ENCODE data around the gene AGPAT1. TPM values are rescaled to one million over a fixed set of nuclear protein-coding genes. Genes with fewer than 3 reads are reported as not detected.

Gene AGPAT1
- polyA plus RNA-seq, 1 of the 3 experiments (the other 2 are of a cell fraction): 118 TPM

DNA sequence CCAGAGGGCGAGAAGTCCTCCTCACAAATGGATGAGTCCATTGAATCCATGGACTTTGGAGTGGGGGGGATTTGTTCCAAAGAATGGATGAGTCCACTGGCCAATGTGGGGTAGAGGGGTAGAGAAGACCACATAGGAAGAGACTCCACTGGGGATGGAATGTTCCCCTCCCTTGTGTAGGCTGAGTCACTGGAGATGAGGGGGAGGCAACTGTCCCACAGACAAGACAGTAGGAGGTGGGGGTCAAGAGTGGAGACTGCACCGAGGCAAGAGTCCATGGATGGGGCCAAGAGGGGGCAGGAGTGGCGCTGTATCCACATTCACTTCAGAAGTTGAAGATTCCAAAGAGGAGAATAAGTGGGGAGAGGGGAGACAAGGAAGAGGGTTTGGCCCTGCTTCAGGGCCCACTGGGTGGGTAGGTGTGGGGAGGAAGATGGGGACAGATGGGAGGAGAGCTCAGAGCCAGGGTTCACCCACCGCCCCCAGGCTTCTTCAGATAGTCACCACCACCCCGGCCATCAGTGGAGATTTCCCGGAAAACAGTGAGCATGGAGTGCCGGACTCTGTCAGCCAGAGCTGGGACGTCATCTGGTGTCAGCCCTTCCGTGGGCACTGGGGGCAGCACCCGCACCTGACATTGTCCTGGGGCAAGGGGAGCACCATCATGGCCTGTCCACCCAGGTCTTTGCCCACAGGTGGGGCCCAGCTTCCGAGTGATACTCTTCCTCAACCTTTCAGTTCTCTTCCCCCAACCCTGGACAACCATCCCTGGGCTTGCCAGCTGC is 6.9 kb downstream of the AGPAT1 start:
- peaks cover 5 to 36% of the 10 kb centered on the region in 2 experiments for H3K36me3 ChIP-seq (replicated peaks in 1 of 2; ENCODE audit: control insufficient read depth in 1 of 2, insufficient read depth in 2 of 2, low read length in 1 of 2)
- POLR2A ChIA-PET: interaction anchor here (1.0 kb wide), 1 partner anchor 58 kb away, joined by 3 read pairs; no protein-coding TSS in a partner anchor

DNA sequence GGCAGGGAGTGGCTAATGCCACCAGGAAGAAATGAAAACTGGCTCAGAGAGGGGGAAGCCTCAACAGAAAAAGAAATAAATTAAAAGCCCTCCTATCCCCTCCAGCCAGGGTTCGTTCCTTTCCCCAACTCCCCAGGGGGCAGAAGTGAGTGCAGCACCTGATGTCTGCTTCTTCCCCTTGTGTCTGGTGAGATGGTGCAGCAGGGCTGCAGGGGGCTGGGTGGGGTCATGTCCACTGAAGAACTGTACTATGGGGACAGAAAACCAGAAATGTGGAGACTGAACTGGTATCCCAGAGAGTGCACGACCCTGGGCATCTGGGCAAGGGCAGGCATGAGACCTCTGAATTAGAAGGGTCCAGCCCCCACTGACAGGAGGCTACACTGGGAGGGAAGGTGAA is 7.5 kb downstream of the AGPAT1 start:
- H3K36me3 ChIP-seq (replicated peaks in 1 of 2; ENCODE audit: control insufficient read depth in 1 of 2, insufficient read depth in 2 of 2, low read length in 1 of 2): peaks cover 5 to 36% of the 10 kb centered on the region in 2 experiments
- no peaks in the 10 kb centered on the region for H3K27me3 ChIP-seq (ENCODE audit: insufficient read depth)
- TF ChIP-seq ELF1 (IDR thresholded peaks at IDR 0.05) (no peak), GATA2 (CRISPR knock-in tag; IDR thresholded peaks at IDR 0.05) (no peak)
- H3K9ac ChIP-seq: no peak overlapping the region
- H3K79me2 ChIP-seq (ENCODE audit: insufficient read depth): peaks cover 17% of the 10 kb centered on the region
- 100% methylated on average over 1 of the region's 2 CpGs for WGBS (ENCODE audit: low lambda C conversion rate)
- ChIA-PET POLR2A (no interaction called here), CTCF (no interaction called here)
- H3K9me2 ChIP-seq: no peaks in the 10 kb centered on the region
- DNase-seq: no peak
- no peaks in the 10 kb centered on the region for H4K20me1 ChIP-seq (ENCODE audit: insufficient read depth)
- H3F3A ChIP-seq (replicated peaks; ENCODE audit: insufficient read depth): peaks cover 2% of the 10 kb centered on the region
- peaks cover 0 to 6% of the 10 kb centered on the region in 2 experiments; a peak in 1 of 4 replicates for H3K4me1 ChIP-seq (ENCODE audit: control insufficient read depth in 1 of 2, insufficient read depth in 2 of 2, low read depth in 1 of 2, low read length in 1 of 2)
- H3K4me3 ChIP-seq (ENCODE audit: low read depth in 2 of 2, low read length in 1 of 2): no peak overlapping the region
- H3K4me2 ChIP-seq: no peak overlapping the region
- no peak overlapping the region for H2AFZ ChIP-seq (ENCODE audit: low read depth)
- H3K9me3 ChIP-seq: no peaks in the 10 kb centered on the region
- H3K27ac ChIP-seq (ENCODE audit: low read depth in 2 of 2, low read length in 1 of 2): no peak overlapping the region

More for the DNA sequence above, 6.9 kb downstream of the AGPAT1 start:
- no peak for DNase-seq
- WGBS (ENCODE audit: low lambda C conversion rate): 93% methylated on average over 7 of the region's 11 CpGs
- Histone ChIP-seq H2AFZ (ENCODE audit: low read depth) (no peak overlapping the region), H3K9me3 (no peaks in the 10 kb centered on the region), H3K9ac (no peak overlapping the region), H3K79me2 (ENCODE audit: insufficient read depth) (peaks cover 24% of the 10 kb centered on the region), H3F3A (replicated peaks; ENCODE audit: insufficient read depth) (peaks cover 8% of the 10 kb centered on the region), H3K27me3 (ENCODE audit: insufficient read depth) (no peaks in the 10 kb centered on the region), H3K9me2 (no peaks in the 10 kb centered on the region), H3K4me2 (no peak overlapping the region), H3K4me1 (ENCODE audit: control insufficient read depth in 1 of 2, insufficient read depth in 2 of 2, low read depth in 1 of 2, low read length in 1 of 2) (peaks cover 0 to 6% of the 10 kb centered on the region in 2 experiments; a peak in 1 of 4 replicates), H4K20me1 (ENCODE audit: insufficient read depth) (no peaks in the 10 kb centered on the region), H3K4me3 (ENCODE audit: low read depth in 2 of 2, low read length in 1 of 2) (no peak overlapping the region), H3K27ac (ENCODE audit: low read depth in 2 of 2, low read length in 1 of 2) (no peak overlapping the region)
- TF ChIP-seq RAD21 (IDR thresholded peaks at IDR 0.05; ENCODE audit: low read length) (no peak), POLR2AphosphoS5 (IDR thresholded peaks at IDR 0.05; ENCODE audit: low read depth, low read length) (0 out of 2 replicates have a peak, but pooled peaks have one; percentile 13)
- CTCF ChIA-PET: interaction anchor here (1.2 to 1.3 kb wide), 2 partner anchors 22 to 39 kb away, joined by 3 to 5 read pairs; partner anchors contain the start of gene PBX2

DNA sequence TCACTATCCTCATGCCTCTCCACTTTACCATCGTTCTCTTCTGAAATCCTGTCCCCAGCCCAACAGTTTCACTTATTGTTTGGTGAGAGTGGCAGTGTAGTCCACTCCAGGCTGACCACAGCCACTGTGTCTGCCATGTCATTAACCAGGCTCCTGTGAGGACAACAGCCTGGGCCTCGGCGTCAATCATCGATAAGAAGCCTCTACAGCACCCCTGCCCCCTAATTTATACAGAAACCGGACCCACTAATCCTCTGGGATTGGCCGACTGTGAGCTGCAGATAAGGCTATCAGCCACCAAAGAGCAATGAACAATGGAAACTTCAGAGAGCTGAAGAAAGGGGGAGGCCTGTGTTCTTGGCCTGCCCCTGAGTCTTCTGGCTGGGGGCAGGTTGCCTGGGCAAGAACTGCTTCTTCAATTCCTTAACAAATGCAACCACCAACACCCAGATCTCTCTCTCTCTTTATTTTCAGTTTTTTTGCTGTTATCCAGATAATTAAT is 8.1 kb downstream of the AGPAT1 start:
- 91% methylated on average over 6 of the region's 6 CpGs for WGBS (ENCODE audit: low lambda C conversion rate)
- DNase-seq: no peak
- no peak overlapping the region for H3K4me3 ChIP-seq (ENCODE audit: low read depth in 2 of 2, low read length in 1 of 2)
- H3K4me2 ChIP-seq: no peak overlapping the region
- H3K36me3 ChIP-seq (replicated peaks in 1 of 2; ENCODE audit: control insufficient read depth in 1 of 2, insufficient read depth in 2 of 2, low read length in 1 of 2): peaks cover 9 to 36% of the 10 kb centered on the region in 2 experiments
- H3K4me1 ChIP-seq (ENCODE audit: control insufficient read depth in 1 of 2, insufficient read depth in 2 of 2, low read depth in 1 of 2, low read length in 1 of 2): peaks cover 0 to 1% of the 10 kb centered on the region in 2 experiments; a peak in 1 of 4 replicates
- no peak overlapping the region for H3K27ac ChIP-seq (ENCODE audit: low read depth in 2 of 2, low read length in 1 of 2)
- ChIA-PET CTCF (interaction anchor here (1.2 kb wide), 1 partner anchor 49 kb away, joined by 3 read pairs; no protein-coding TSS in a partner anchor), POLR2A (no interaction called here)
- H3K27me3 ChIP-seq (ENCODE audit: insufficient read depth): no peaks in the 10 kb centered on the region
- H3K9me3 ChIP-seq: no peaks in the 10 kb centered on the region
- no peaks in the 10 kb centered on the region for H3K9me2 ChIP-seq
- TF ChIP-seq TAF1 (IDR thresholded peaks at IDR 0.05; ENCODE audit: borderline replicate concordance, low read depth, low read length): no peak
- TF ChIP-seq TCF12 (IDR thresholded peaks at IDR 0.05): no peak
- TF ChIP-seq, protein P1, sequence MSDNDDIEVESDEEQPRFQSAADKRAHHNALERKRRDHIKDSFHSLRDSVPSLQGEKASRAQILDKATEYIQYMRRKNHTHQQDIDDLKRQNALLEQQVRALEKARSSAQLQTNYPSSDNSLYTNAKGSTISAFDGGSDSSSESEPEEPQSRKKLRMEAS (IDR thresholded peaks at IDR 0.05; ENCODE audit: low read depth): no peak
- no peak for TF ChIP-seq CHD2 (IDR thresholded peaks at IDR 0.05; ENCODE audit: low read length, partially characterized antibody)
- no peak for TF ChIP-seq GATA2 (CRISPR knock-in tag; IDR thresholded peaks at IDR 0.05)
- TF ChIP-seq, protein P2, sequence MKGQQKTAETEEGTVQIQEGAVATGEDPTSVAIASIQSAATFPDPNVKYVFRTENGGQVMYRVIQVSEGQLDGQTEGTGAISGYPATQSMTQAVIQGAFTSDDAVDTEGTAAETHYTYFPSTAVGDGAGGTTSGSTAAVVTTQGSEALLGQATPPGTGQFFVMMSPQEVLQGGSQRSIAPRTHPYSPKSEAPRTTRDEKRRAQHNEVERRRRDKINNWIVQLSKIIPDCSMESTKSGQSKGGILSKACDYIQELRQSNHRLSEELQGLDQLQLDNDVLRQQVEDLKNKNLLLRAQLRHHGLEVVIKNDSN (IDR thresholded peaks at IDR 0.05; ENCODE audit: borderline replicate concordance, low read depth): no peak
- no peak for TF ChIP-seq NFIC (IDR thresholded peaks at IDR 0.05; ENCODE audit: borderline replicate concordance)
- TF ChIP-seq PBX3 (IDR thresholded peaks at IDR 0.05): no peak
- TF ChIP-seq MXI1 (IDR thresholded peaks at IDR 0.05; ENCODE audit: low read depth, low read length): no peak
- TF ChIP-seq SMC3 (IDR thresholded peaks at IDR 0.05; ENCODE audit: low read depth, low read length): no peak
- no peak for TF ChIP-seq POLR2AphosphoS5 (IDR thresholded peaks at IDR 0.05; ENCODE audit: low read depth, low read length)
- H4K20me1 ChIP-seq (ENCODE audit: insufficient read depth): no peaks in the 10 kb centered on the region
- H3F3A ChIP-seq (replicated peaks; ENCODE audit: insufficient read depth): peaks cover 2% of the 10 kb centered on the region
- no peak overlapping the region for H2AFZ ChIP-seq (ENCODE audit: low read depth)
- peaks cover 13% of the 10 kb centered on the region for H3K79me2 ChIP-seq (ENCODE audit: insufficient read depth)
- no peak overlapping the region for H3K9ac ChIP-seq

All from SK-N-SH (cell line).